AG08396 (cell line): ENCODE measurements around the gene SBNO2.
"Not testable (repeated sequence)": the region's sequence is repeated elsewhere in the genome, so short reads cannot be mapped to it uniquely, and the experiment has no call there.

Experiments used
- DNase-seq: peaks from one replicate; pipeline ENCODE4 v3.0.0; 2012; ENCODE audit warnings: low spot score, mixed read lengths

Gene SBNO2

GRCh38 chr19:1208830-1209229 is 34.8 kb upstream of the SBNO2 start:
- not testable (repeated sequence) for DNase-seq

GRCh38 chr19:1206864-1207450 is 32.9 kb upstream of the SBNO2 start:
- no peak for DNase-seq

- DNase-seq, result no peak
Measured at GRCh38 chr19:1206150-1206863, 32.2 kb upstream of the SBNO2 start.

DNA sequence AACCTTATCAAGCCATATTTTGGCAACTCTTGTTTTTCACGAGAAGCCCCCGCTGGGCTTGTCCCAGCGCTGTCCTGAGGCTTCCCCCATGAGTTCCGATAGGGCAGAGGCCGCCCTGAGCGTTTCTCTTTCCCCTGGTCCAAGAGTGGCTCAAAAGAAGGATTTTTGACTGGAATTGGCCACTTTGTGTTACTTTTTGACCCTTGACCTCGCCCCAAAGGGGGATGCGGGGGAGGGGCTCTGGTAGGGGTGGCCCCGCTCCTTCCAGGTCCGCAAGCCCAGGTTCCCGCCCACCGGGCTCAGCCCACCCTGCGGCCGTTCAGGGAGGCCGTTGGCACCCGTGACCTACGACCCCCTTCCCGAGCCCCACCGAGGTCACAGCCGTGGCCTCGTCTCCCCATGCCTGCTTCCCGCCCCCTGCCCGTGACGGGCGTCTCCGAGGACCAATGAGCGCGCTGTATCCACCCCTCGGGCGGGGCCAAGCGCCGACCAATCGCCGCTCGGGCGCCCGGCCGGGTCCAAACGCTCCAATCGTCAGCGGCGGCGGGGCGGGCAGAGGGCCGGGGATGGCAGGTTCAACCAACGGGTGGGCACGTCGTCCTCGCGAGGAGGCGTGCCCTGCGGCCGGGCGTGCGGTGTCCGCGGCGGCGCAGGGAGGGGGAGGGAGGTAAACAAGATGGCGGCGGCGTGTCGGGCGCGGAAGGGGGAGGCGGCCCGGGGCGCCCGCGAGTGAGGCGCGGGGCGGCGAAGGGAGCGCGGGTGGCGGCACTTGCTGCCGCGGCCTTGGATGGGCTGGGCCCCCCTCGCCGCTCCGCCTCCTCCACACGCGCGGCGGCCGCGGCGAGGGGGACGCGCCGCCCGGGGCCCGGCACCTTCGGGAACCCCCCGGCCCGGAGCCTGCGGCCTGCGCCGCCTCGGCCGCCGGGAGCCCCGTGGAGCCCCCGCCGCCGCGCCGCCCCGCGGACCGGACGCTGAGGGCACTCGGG is 31.3 kb upstream of the SBNO2 start, which contains the start of gene STK11:
STK11 (plus strand) TSS at position 665 of the 986 bp plus-strand sequence. CDS start 1,136 bp downstream, outside the sequence.
- DNase-seq, result peak; percentile 100

- not testable (repeated sequence) for DNase-seq
Measured at GRCh38 chr19:1200614-1201013, 26.5 kb upstream of the SBNO2 start.

DNA sequence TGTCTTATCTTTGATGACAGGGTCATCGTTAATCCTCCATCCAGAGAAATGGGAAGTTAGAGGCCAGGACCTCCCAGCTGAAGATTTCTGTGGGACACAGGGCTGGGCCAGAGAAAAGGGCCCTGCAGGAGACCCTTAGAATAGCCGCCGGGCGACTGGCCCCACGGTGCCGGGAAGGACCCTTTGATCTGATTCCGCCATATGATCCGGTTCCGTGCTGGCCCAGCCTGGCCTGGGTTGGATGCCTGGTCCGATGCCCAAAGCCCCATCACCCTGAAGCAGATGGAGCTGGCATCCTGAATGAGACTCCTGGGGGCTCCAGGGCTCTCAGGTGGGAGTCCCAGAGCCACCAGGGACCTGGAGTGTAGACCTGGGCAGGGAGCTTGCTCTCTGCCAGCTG is 25.5 kb upstream of the SBNO2 start:
- no peak for DNase-seq

- no peak for DNase-seq
Measured at GRCh38 chr19:1189419-1189818, 15.4 kb upstream of the SBNO2 start.

GRCh38 chr19:1183543-1184172 is 9.6 kb upstream of the SBNO2 start:
- no peak for DNase-seq

DNA sequence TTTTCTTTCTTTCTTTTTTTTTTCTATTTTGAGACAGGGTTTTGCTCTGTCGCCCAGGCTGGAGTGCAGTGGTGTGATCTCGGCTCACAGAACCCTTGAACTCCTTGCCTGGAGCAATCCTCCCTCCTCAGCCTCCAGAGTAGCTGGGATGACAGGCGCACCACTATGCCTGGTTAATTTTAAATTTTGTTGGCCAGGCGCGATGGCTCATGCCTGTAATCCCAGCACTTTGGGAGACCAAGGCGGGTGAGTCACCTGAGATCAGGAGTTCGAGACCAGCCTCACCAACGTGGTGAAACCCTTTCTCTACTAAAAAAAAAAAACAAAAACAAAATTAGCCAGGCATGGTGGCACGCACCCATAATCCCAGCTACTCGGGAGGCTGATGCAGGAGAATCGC is 8.7 kb upstream of the SBNO2 start:
- no peak for DNase-seq

DNA sequence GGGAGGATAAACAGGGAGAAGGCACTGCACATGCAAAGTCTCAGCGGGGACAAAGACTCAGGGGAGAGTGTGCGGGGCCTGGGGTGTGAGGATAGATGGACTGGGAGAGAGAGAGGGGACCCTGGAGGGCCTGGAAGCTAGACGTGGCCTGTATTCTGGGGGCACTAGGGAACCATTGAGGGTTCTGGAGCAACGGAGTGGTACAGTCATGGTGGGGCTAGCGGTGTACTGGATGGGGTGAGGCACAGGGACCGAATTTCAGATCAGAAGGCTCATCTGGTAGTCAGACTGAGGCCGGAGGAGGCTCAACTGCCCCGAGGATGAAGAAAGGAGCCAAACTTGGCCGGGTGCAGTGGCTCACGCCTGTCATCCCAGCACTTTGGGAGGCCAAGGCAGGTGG is 8.0 kb upstream of the SBNO2 start:
- no peak for DNase-seq

DNA sequence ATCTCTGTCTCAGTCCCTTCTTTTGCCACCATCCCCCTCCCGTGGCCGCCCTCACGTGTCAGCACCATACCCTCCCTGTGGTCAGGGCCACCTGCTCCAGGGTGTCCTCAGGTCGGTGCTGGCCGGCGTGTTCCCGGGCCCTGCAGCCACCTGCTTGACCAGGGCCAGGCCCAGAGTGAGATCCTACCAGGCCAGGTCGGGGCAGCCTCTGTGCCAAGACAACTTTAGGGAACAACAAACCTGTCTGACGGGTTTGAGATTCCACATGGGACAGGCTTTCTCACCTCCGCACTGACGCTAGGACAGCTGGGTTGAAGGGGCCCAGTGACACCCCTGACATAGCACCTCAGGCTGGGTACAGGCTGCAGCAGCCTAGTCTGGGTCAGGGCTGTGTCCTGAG is 7.5 kb upstream of the SBNO2 start:
- DNase-seq, result no peak

DNA sequence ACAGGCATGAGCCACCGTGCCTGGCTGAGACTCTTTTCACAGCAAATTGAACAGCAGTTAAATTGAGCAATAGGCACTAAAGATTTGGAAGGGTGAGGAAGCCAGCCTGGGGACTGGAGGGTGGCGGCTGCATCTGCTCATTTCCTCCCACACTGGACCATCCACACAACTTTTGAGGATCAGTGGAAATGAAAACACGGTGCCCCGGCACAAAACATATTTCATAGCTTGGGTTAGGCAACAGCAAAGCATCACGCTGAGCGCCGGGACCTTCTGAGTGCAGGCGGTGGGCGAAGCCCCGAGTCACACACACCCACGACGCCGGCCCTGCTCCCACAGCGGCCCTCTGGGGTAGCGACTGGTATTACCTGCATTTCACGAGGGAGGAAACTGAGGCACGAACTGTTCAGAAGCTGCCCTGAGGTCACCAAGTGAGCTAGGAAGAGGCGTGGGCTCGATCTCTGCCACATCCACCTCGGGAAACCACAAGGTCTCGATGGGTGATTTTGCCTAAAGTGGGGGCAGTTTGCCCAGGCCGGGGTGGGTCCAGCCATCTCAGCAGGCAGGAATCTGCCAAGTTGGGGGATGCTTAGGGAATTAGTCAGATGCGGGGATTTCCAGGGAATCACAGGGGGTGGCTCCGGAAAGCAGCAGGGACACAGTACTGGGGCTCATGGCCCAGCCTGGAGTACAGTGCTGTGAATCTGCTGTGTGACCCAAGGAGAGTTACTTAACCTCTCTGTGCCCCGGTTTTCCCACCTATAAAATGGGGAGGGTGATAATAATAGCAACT is 3.5 kb upstream of the SBNO2 start:
- peak; percentile 95 for DNase-seq

DNA sequence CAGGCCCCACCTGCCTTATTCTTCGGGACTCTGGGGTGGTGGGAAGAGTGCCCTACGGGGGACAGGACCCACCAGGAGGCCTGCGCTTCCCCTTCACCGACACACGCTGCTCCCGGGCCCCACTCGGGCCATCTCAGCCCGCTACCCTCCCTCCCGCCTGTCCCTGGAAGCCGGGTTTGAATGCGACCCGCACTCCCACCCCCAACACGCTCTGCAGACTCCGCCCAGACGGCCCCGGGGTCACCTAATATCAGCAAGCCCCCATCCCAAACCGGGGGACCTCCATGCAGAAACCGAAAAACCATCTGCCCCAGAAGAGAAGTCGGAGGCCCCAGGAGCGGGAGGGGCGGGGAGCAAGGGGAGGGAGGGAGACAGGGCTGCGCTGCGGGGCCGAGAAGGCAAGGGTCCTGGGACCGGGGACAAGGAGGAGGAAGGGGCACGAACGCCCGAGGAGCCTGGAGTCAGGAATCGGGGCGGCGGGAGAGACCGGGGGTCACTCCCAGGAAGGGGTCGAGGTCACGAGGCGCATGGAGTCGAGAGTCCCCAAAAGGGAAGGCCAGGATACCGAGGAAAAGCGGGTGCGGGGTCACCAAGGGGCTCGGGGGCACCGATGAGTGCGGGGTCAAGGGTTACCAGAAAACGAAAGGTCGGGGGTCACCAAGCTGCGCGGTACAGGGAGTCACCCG is 766 bp downstream of the SBNO2 start:
- no peak for DNase-seq

- DNase-seq, result peak; percentile 65
Measured at GRCh38 chr19:1172353-1173158, 1.5 kb downstream of the SBNO2 start.

DNA sequence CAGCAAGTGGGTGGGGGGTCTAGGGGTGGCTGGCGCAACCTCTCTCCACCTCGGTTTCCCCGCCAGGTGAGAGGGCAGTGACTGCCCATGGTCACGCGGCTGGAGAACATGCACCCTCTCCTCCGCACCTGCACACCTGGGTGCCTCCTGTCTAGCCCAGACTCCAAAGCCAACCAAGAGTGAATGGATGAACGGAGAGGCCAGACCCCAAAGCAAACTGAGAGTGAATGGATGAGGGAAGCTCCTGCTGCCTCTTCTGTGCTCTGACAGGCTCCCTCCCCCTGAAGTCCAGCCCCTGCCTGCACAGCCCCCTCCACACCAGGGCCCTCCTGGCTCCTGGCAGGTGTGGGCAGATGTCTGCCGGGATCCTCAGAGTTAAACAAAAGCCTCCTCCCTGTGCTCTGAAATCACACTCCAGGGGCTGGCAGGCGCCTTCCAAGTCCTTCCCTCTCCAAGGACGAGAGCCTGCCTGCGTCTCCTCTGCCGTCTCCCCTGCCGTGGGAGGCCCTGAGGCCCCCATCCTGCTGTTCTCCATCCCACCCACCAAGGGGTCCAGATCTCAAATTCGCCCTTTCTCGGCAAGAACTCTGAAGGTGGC is 2.2 kb downstream of the SBNO2 start:
- DNase-seq, result no peak

GRCh38 chr19:1170938-1171754 is 2.9 kb downstream of the SBNO2 start:
- DNase-seq, result no peak

DNA sequence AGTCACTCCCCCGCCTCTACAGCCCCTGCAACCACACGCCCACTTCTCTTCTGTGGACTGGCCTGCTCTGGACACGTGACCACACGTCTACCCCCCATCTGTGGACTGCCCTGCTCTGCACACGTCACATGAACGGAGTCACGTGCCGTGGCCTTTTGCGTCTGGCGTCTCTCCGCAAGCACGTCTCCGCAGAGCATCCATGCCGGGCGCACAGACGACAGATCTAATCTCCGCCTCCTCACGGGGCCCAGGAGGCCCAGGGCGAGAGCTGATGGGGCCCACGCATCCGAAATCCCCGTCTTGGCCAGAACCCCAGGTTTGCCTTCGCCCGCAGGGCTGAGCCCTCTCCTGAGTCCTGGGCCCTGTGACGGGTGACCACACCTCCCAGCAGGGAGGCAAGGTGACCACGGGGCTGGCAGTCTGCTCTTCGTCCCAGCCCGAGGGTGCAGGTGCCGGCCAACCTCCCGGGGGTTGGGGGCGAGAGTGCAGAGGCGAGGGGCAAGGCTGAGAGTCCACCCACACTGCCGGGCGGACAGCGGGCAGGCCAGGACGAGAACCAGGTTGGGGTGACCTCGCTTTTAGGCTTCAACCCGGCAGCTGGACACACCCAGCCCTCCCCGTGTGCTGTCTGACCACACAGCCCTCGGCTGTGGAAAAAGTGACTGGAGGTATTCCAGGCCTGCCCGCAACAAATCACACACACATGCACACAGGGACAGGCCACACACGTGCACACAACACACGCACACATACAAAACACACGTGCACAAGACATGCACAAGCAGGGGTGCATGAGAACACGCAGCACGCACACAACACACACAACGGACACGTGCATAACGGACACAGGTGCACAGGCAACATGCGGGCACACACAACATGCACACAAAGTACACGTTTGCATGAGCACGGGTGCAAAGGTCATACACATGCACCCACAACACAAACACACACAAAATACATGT is 3.9 kb downstream of the SBNO2 start:
- peak; percentile 58 for DNase-seq
